Kidney epithelial cell (primary cell): Measurements from ENCODE around the gene ZNF785. TPM values are rescaled to one million over a fixed set of nuclear protein-coding genes. Genes with fewer than 3 reads are reported as not detected.

Source experiments
- DNase-seq: peaks from one replicate; pipeline ENCODE4 v3.0.0-alpha.2; 2010; ENCODE audit warnings: low read depth
- H3K27me3 ChIP-seq: 2 replicates; pipeline ENCODE4 v1.6.0; 2011; ENCODE audit warnings: low read length; ENCODE audit not compliant: control insufficient read depth, insufficient read depth
- H3K36me3 ChIP-seq: 2 replicates; pipeline ENCODE4 v1.5.1; 2011; ENCODE audit warnings: low read length; ENCODE audit not compliant: control insufficient read depth, insufficient read depth
- H3K4me3 ChIP-seq: 2 replicates; pipeline ENCODE4 v1.5.1; 2011; ENCODE audit warnings: low read depth, mild to moderate bottlenecking, control low read depth, low read length
- CTCF ChIP-seq: IDR thresholded peaks from 2 replicates; pipeline ENCODE4 v1.5.1; 2011; ENCODE audit warnings: mild to moderate bottlenecking, moderate library complexity, low read length, control low read depth, inconsistent platforms; ENCODE audit not compliant: insufficient read depth, poor library complexity, severe bottlenecking
- total RNA-seq: library from RNA; depleted of rRNA; stranded (reverse); fragments of >200 nt; gene quantifications from 2 replicates; pipeline ENCODE4 v1.2.3, GENCODE V29; 2015

The ZNF785 gene
- total RNA-seq, 1 donor from 2014 or later = 8.8 TPM

DNA sequence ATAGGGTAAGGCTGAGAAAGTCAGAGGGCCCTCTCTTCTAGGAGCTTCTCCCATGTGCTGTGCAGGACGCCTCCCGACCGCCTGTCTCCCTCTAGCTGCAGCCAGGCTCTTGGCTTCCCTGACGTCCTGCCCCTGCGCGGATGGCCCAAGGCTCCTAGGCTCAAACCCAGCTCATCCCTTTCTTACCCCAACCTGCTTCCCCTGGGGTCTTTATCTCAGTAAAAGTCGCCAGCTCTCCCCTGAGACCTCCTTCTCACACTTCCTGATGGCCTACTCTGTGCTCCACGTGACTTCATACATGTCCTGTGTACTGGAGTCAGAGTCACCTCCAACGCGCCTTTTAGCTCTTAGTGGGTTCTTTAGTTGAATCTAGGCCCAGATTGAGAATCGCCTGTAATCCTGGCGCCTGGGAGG lies 49.7 kb downstream of the ZNF785 start:
- peak; percentile 84 for TF ChIP-seq CTCF
- Histone ChIP-seq H3K36me3 (no peaks in the 10 kb centered on the region), H3K27me3 (no peaks in the 10 kb centered on the region), H3K4me3 (peak overlapping the region; percentile 70)
- no peak for DNase-seq

DNA sequence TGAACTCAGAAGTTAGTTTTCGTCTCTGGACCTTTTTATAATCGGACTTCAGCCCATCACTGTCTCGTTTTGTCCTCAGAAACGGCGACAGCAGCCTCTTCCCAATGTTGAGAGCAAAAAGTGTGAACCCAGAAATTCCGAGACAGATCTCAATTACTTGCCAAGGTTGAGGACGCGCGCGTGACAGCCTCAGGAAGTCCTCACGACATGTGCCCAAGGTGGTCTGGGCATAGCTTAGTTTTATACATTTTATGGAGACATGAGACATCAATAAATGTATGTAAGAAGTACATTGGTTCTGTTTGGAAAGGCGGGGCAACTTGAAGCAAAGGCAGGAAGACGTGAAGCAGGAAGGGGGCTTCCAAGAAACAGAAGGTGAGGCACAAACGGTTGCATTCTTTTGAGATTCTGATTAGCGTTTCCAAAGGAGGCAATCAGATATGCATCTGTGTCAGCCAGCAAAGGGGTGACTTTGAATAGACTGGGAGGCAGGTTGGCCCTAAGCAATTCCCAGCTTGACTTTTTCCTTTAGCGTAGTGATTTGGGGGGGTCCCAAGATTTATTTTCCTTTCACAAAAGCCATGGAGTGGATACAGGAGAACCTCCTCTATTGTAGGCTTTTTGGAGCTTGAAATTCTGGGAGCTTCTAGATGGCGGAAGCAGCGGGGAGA lies 50.3 kb downstream of the ZNF785 start:
- no peak for DNase-seq
- Histone ChIP-seq H3K36me3 (no peaks in the 10 kb centered on the region), H3K27me3 (no peaks in the 10 kb centered on the region), H3K4me3 (peak overlapping the region; percentile 70)
- TF ChIP-seq CTCF = no peak

DNA sequence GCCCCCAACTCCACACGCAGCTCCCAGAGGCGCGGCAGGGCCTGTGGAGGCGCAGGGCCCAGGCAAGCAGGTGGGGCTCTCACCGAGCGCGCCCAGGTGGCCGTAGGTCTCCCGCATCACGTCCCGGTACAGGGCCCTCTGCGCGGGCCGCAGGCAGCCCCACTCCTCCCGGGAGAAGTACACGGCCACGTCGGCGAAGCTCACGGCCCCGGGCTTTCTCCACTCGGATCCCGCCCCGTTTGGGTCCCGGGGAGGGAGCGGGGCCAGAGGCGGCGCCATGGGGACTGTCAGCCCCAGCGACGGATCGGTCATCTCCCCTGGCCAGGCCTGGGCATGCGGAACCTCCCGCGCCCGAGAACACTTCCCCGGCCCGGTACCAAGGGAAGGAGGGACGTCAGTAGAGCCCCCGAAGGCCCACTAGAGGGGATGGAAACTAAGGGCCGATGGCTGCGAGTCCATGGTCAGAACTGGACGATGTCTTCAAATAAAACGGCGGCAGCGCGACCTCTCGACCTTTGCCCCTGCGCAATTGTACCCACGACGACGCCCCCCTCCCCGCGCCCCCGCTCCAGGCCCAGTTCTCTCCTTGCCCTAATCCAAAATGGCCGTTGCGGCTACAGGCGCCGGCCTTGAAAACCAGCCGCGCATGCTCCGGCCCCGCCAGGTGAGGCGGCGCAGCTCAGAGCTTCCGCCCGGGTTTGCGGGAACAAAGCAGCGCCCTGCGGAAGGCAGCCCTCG lies 51.0 kb downstream of the ZNF785 start, which contains the start of gene ZNF747:
Gene ZNF747, minus strand, starts transcription at position 491 of the 738 bp plus-strand sequence. Its CDS starts 179 bp downstream, at position 312.
- no peak for TF ChIP-seq CTCF
- H3K36me3 ChIP-seq = no peaks in the 10 kb centered on the region
- peak within 1 kb of the TSS; percentile 70 for H3K4me3 ChIP-seq
- no peak for DNase-seq
- no peaks in the 10 kb centered on the region for H3K27me3 ChIP-seq

DNA sequence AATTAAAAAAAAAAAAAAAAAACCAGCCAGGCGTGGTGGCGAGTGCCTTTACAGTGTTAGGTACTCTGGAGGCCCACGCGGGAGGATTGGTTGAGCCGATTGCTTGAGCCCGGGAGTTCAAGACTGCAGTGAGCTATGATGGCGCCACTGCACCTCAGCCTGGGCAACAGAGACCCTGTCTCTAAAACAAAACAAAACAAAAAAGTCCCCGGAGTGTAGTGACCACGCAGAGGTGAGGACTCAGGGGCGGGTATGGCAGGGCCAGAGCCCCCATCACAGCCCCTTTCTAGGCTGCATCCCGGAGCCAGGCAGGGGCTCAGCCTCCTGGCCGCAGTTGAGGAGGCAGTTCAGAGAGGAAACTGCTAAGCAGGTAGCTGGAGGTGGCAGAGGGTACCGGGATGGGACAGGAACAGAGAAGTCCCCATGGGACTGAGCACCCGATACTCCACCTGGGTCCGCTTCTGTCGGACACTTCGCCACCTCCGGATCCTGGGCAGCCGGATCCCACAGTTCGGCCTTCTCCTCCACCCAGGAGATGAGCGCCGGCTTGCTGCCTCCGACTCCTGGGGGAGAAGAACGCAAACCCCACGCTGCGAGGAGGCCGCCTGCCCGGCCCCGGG lies 51.6 kb downstream of the ZNF785 start:
- DNase-seq = no peak

DNA sequence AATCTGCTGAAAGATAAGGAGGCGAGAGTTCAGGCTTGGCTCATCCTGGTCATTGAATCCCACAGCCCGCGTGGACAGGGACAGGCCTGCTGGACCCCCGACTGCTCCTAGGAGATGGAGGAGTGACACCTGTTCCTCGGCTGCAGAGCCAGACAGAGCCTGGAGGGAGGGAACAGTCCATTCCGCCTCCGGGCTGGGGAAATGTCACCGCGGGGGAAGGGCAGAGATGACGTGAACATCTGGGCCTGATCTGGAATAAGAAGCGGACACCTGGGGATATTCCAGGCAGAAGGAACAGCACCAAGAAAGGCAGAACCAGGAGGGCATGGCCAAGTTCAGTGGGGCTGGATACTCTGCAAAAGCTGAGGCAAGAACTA lies 52.4 kb downstream of the ZNF785 start:
- no peak overlapping the region for H3K4me3 ChIP-seq
- H3K27me3 ChIP-seq = no peaks in the 10 kb centered on the region
- DNase-seq = no peak
- H3K36me3 ChIP-seq = no peaks in the 10 kb centered on the region
- TF ChIP-seq CTCF = no peak

More for the DNA sequence above, 51.6 kb downstream of the ZNF785 start:
- Histone ChIP-seq H3K36me3 (no peaks in the 10 kb centered on the region), H3K27me3 (no peaks in the 10 kb centered on the region), H3K4me3 (peak overlapping the region; percentile 70)
- TF ChIP-seq CTCF = no peak
